ENCODE measurements around the gene GTF2H2C_2.
"Not testable (repeated sequence)": the region's sequence is repeated elsewhere in the genome, so short reads cannot be mapped to it uniquely, and the experiment has no call there.

The GTF2H2C_2 gene

DNA sequence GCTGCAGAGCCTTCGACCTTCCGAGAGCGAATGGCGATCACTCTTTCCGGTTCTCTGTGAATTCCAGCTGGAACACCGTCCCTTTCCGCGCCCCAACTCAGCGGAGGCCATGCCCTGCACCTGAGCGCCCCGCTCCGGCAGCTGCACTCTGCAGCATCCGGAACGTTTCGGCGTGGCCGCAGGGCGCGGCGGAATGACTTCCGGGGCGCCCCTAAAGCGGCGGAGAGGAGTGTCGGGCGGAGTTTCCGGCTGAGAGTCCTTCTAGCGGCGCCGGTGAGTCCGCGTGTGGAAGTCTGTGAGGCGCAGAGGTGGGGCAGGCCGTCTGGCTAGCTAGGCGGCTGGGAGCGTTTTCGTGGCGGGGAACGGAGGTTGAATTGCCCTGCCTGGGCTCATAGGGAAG is at the start of gene GTF2H2C_2:
GTF2H2C_2 (plus strand) TSS at position 252 of the 400 bp plus-strand sequence.
- DNase-seq = not testable (repeated sequence)

DNA sequence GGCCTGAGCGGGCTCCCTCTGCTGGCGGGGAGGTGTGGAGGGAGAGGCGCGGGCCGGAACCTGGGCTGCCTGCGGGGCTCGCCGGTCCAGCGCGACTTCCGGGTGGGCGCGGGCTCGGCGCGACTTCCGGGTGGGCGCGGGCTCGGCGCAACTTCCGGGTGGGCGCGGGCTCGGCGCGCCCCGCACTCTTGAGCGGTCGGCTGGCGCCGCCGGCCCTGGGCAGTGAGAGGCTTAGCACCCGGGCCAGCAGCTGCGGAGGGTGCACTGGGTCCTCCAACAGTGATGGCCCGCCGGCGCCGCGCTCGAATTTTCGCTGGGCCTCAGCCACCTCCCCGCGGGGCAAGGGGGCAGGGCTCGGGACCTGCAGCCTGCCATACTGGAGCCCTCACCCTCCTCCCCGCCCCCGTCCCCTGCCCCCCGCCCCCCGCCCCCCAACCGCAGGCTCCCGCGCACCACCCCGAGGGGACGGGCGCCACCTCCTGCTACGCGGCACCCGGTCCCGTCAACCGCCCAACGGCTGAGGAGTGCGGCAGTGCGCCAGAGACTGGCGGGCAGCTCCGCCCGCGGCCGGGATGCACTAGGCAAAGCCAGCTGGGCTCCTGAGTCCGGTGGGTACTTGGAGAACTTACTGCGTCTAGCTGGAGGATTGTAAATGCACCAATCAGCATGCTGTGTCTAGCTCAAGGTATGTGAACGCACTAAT is 14.0 kb upstream of the GTF2H2C_2 start:
- DNase-seq = not testable (repeated sequence)

- not testable (repeated sequence) for DNase-seq
Observed at GRCh38 chr5:70421322-70421721, 6.2 kb downstream of the GTF2H2C_2 start.

GRCh38 chr5:70423215-70423614 is 8.0 kb downstream of the GTF2H2C_2 start:
- not testable (repeated sequence) for DNase-seq

- DNase-seq = not testable (repeated sequence)
Observed at GRCh38 chr5:70438518-70438917, 23.4 kb downstream of the GTF2H2C_2 start.

DNA sequence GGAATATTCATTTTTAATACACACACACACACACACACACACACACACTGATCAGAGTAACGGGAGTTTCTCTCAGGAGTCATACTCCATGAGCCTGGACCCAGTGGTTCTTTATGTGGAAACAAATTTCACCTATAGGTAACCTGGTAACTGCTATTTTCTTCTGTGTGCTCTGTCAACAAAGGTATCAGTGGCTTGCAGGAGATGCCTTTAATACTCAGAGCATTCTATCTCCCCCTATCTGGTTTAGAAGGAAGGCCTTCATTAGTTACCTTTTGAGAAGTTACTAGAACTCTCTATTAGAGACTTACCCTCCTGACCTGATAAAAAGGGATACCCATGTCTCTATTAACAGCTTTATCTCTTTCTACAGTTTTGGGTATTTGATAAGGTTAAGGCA is 34.4 kb downstream of the GTF2H2C_2 start:
- DNase-seq = not testable (repeated sequence)

DNA sequence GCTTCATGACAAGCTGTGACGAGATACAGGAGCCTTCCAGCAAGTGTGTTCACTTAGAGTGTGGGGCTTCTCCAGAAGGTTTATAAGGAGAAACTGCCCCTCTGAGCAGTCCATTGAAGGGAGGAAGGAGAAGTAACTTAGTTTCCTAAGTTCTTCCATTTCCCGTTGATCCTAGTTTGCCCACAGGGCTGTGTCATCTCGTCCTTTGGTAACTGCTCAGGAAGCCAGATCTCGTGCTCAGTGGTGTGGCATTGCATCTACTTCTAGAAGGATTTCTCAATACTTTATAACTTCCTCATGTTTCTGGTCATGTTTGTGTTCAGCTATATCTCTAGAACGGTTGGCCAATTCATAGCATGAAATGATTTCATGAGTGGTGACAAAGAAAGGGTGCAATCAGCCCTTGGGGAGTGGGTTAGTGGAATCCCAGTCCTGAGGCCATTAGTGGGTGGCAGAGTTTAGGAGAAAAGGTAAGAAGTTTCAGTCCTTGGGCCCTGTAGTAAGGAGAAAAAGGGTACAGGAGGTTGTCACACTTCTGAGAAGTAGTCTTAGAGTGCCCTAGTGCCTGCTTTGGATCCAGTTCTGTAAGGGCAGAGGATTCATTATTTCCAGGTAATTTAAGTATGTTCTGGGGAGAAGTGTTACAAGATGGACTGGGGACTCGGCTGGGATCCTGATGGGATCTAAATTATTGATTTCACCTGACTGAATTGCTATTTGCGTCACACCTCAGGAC is 36.2 kb downstream of the GTF2H2C_2 start:
- DNase-seq = not testable (repeated sequence)

DNA sequence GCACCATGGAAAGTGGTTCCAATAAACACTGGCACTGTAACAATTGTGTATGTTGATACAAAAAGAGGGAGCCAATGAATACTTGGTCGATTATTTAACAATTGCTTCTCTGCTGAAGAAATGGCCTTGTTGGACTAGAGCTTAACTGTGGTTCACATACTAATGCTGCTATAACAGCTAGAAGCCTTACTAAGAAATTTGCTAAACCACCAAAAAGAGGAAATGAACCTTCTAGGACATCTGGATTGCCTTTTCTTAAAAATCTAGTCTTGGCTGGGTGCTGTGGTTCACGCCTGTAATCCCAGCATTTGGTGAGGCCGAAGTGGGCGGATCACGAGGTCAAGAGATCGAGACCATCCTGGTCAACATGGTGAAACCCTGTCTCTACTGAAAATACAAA is 41.9 kb downstream of the GTF2H2C_2 start:
- not testable (repeated sequence) for DNase-seq

DNA sequence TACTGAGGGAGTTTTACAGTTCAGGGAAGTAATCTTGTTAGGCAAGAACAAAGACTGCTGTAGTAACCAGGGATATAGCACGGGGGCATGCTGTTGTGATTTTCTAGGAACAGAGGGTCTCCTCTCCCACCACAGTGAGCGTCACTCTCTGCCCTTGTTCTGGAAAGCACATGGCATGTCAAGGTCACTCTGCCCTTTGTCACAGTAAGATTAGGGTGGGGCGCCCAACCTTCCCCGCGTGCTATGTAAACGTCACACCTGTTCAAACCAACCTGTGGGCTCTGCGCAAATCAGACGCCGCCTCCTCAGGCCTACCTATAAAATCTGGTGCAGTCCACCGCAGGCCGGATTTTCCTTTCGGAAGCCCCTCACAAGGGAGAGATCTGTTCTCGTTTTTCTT is 44.0 kb downstream of the GTF2H2C_2 start:
- DNase-seq = not testable (repeated sequence)

- not testable (repeated sequence) for DNase-seq
Observed at GRCh38 chr5:70461984-70462383, 46.8 kb downstream of the GTF2H2C_2 start.

- DNase-seq = not testable (repeated sequence)
Observed at GRCh38 chr5:70464019-70464637, 49.0 kb downstream of the GTF2H2C_2 start.

- DNase-seq = not testable (repeated sequence)
Observed at GRCh38 chr5:70469926-70470509, 54.9 kb downstream of the GTF2H2C_2 start.

Data from NCI-H446 (cell line).